ENCODE data around the gene LSM7. TPM values are rescaled to one million over a fixed set of nuclear protein-coding genes. Genes with fewer than 3 reads are reported as not detected.
A peak's percentile ranks its signal among the peaks of the same experiment; 100 is the strongest.

LSM7 gene
- total and polyA plus RNA-seq, 7 donors = 51.5 to 427 (median 139) TPM

GRCh38 chr19:2334986-2335846 lies 6.8 kb upstream of the LSM7 start:
- 95% methylated on average over 26 of the region's 26 CpGs for WGBS, 2 donors
- Histone ChIP-seq H3K36me3 (peaks cover 0 to 17% (median 9%) of the 10 kb centered on the region in 4 donors), H3K4me1 (peaks cover 0 to 36% (median 29%) of the 10 kb centered on the region in 4 donors), H3K4me3 (no peak overlapping the region), H3K27me3 (no peaks in the 10 kb centered on the region), H3K9me3 (no peaks in the 10 kb centered on the region), H3K27ac (no peak overlapping the region)
- no peak for DNase-seq
- TF ChIP-seq EP300 (IDR thresholded peaks at IDR 0.05) (no peak), POLR2A (IDR thresholded peaks at IDR 0.05) (no peak), POLR2AphosphoS5 (IDR thresholded peaks at IDR 0.05) (no peak), CTCF (IDR thresholded peaks at IDR 0.05) (no peak)
- intact Hi-C loops (cut with DNase I) = no loop called here

GRCh38 chr19:2334426-2334825 lies 6.0 kb upstream of the LSM7 start:
- no peak for DNase-seq
- H3K4me1 ChIP-seq = peaks cover 0 to 44% (median 37%) of the 10 kb centered on the region in 4 donors
- H3K27ac ChIP-seq = no peak overlapping the region
- H3K4me3 ChIP-seq = no peak overlapping the region
- WGBS, 2 donors = 91 to 94% methylated on average over 27 of the region's 27 CpGs
- no peaks in the 10 kb centered on the region for H3K27me3 ChIP-seq
- H3K36me3 ChIP-seq = peaks cover 0 to 9% (median 2%) of the 10 kb centered on the region in 4 donors
- H3K9me3 ChIP-seq = no peaks in the 10 kb centered on the region
- TF ChIP-seq CTCF (IDR thresholded peaks at IDR 0.05) = no peak
- TF ChIP-seq POLR2AphosphoS5 (IDR thresholded peaks at IDR 0.05) = no peak
- TF ChIP-seq EP300 (IDR thresholded peaks at IDR 0.05) = no peak
- no peak for TF ChIP-seq POLR2A (IDR thresholded peaks at IDR 0.05)
- intact Hi-C loops (cut with DNase I) = no loop called here

- WGBS, 2 donors = 26 to 49% methylated on average over 11 of the region's 11 CpGs
- H3K36me3 ChIP-seq = peaks cover 0 to 3% (median 0%) of the 10 kb centered on the region in 4 donors
- no peak overlapping the region for H3K4me3 ChIP-seq
- no peaks in the 10 kb centered on the region for H3K27me3 ChIP-seq
- peak overlapping the region in 2 of 4 donors; percentile 19 to 26 for H3K27ac ChIP-seq
- no peaks in the 10 kb centered on the region for H3K9me3 ChIP-seq
- TF ChIP-seq POLR2AphosphoS5 (IDR thresholded peaks at IDR 0.05) (no peak), CTCF (IDR thresholded peaks at IDR 0.05) (no peak), EP300 (IDR thresholded peaks at IDR 0.05) (no peak), POLR2A (IDR thresholded peaks at IDR 0.05) (no peak)
- intact Hi-C loops (cut with DNase I) = no loop called here
- DNase-seq = no peak
- H3K4me1 ChIP-seq = peaks cover 0 to 49% (median 43%) of the 10 kb centered on the region in 4 donors
Observed at GRCh38 chr19:2333807-2334211, 5.4 kb upstream of the LSM7 start.

DNA sequence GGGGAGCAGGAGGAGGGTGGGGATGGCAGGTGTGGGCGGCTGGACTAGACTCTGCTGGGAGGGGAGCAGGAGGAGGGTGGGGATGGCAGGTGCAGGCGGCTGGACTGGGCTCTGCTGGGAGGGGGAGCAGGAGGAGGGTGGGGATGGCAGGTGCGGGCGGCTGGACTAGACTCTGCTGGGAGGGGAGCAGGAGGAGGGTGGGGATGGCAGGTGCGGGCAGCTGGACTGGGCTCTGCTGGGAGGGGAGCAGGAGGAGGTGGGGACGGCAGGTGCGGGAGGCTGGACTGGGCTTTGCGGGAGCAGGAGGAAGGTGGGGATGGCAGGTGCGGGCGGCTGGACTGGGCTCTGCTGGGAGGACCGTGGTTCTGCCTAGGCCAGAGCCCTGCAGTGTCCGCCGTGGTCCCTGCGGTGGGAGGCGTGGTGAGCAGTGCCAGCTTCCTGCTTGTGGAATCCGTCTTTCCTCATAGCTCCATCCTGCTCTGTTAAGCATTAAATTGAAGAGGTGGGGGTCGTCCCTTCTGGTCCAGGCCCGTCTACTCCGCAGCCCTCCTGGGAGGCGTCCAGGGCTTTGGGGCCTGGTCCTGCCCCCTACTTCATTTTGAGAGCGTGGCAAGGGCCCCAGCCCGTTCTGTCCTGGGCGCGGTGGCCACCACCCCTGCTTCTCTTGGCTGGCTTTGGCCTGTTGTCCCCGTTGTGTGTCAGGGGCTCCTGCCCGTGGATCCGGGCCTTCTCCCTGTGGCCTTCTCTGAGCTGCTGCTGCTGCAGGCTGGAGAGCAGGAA lies 4.8 kb upstream of the LSM7 start:
- Histone ChIP-seq H3K4me1 (peaks cover 0 to 49% (median 43%) of the 10 kb centered on the region in 4 donors), H3K27me3 (no peaks in the 10 kb centered on the region), H3K9me3 (no peaks in the 10 kb centered on the region), H3K36me3 (no peaks in the 10 kb centered on the region), H3K4me3 (no peak overlapping the region), H3K27ac (peak overlapping the region in 1 of 4 donors; percentile 26)
- no peak for DNase-seq
- intact Hi-C loops (cut with DNase I) = no loop called here
- WGBS, 2 donors = 15 to 46% methylated on average over 27 of the region's 27 CpGs
- TF ChIP-seq POLR2A (IDR thresholded peaks at IDR 0.05) = no peak
- no peak for TF ChIP-seq POLR2AphosphoS5 (IDR thresholded peaks at IDR 0.05)
- TF ChIP-seq EP300 (IDR thresholded peaks at IDR 0.05) = no peak
- TF ChIP-seq CTCF (IDR thresholded peaks at IDR 0.05) = no peak
